Loucy (cell line): ENCODE measurements around the gene PSD2.

Source experiments
- H2AFZ ChIP-seq: fragments of 200-600 bp; sonication (generic); 2 replicates; pipeline ENCODE4 v1.6.0; 2016; ENCODE audit warnings: antibody characterized with exemption, mild to moderate bottlenecking, low read length, moderate library complexity
- H3F3A ChIP-seq: fragments of 200-600 bp; 2 replicates; pipeline ENCODE4 v1.6.0; 2016; ENCODE audit warnings: antibody characterized with exemption, low read depth, mild to moderate bottlenecking
- H3K27me3 ChIP-seq: fragments of 200-600 bp; sonication (generic); 2 replicates; pipeline ENCODE4 v1.6.1; 2014; ENCODE audit warnings: low read length, mild to moderate bottlenecking; ENCODE audit not compliant: insufficient read depth, poor library complexity, severe bottlenecking
- H3K36me3 ChIP-seq: fragments of 200-600 bp; sonication (generic); 2 replicates; pipeline ENCODE4 v1.6.1; 2016; ENCODE audit warnings: low read length; ENCODE audit not compliant: insufficient read depth
- H3K4me1 ChIP-seq: fragments of 200-600 bp; sonication (generic); 2 replicates; pipeline ENCODE4 v1.5.1; 2014; ENCODE audit warnings: low read length, mild to moderate bottlenecking; ENCODE audit not compliant: insufficient read depth, poor library complexity, severe bottlenecking
- H3K4me2 ChIP-seq: fragments of 200-600 bp; sonication (generic); 2 replicates; pipeline ENCODE4 v1.6.0; 2014; ENCODE audit warnings: antibody characterized with exemption, low read length, low read depth, mild to moderate bottlenecking; ENCODE audit not compliant: poor library complexity, severe bottlenecking
- H3K4me3 ChIP-seq: fragments of 200-600 bp; sonication (generic); 2 replicates; pipeline ENCODE4 v1.5.1; 2014; ENCODE audit warnings: low read length, mild to moderate bottlenecking, mixed read lengths; ENCODE audit not compliant: poor library complexity, severe bottlenecking
- H3K79me2 ChIP-seq: fragments of 200-600 bp; sonication (generic); 2 replicates; pipeline ENCODE4 v1.6.1; 2014; ENCODE audit warnings: low read length; ENCODE audit not compliant: insufficient read depth
- H3K9ac ChIP-seq: fragments of 200-600 bp; sonication (generic); 2 replicates; pipeline ENCODE4 v1.6.0; 2014; ENCODE audit warnings: mild to moderate bottlenecking, low read depth, low read length, moderate library complexity; ENCODE audit not compliant: poor library complexity, severe bottlenecking
- H3K9me2 ChIP-seq: fragments of 200-600 bp; sonication (generic); replicated peaks from 2 replicates; pipeline ENCODE4 v1.6.1; 2016; ENCODE audit warnings: low read depth, low read length, mixed read lengths
- H3K9me3 ChIP-seq: fragments of 200-600 bp; sonication (generic); 2 replicates; pipeline ENCODE4 v1.6.1; 2014; ENCODE audit warnings: mild to moderate bottlenecking, antibody characterized with exemption, low read length, low read depth; ENCODE audit not compliant: insufficient read depth
- H4K20me1 ChIP-seq: fragments of 200-600 bp; sonication (generic); 2 replicates; pipeline ENCODE4 v1.6.0; 2014; ENCODE audit warnings: antibody characterized with exemption, low read length, mild to moderate bottlenecking; ENCODE audit not compliant: insufficient read depth, poor library complexity, severe bottlenecking
- CTCF ChIP-seq: fragments of 200-600 bp; sonication (generic); conservative IDR thresholded peaks from 2 replicates; pipeline ENCODE4 v1.5.1; 2014; ENCODE audit warnings: mild to moderate bottlenecking, antibody characterized with exemption, low read length
- EZH2phosphoT487 ChIP-seq: fragments of 200-600 bp; IDR thresholded peaks from 2 replicates; pipeline ENCODE4 v1.6.1; 2018; ENCODE audit warnings: antibody characterized with exemption, mild to moderate bottlenecking, moderate library complexity, borderline replicate concordance

Gene PSD2

GRCh38 chr5:139836469-139837208 lies 41.0 kb downstream of the PSD2 start:
- no peak overlapping the region for H3K4me3 ChIP-seq
- H3K4me1 ChIP-seq, result no peaks in the 10 kb centered on the region
- TF ChIP-seq CTCF (no peak), EZH2phosphoT487 (no peak)
- H3K9ac ChIP-seq, result no peak overlapping the region
- H3K4me2 ChIP-seq, result no peak overlapping the region
- no peaks in the 10 kb centered on the region for H3F3A ChIP-seq
- H3K27me3 ChIP-seq, result no peaks in the 10 kb centered on the region
- no peaks in the 10 kb centered on the region for H3K9me3 ChIP-seq
- H3K9me2 ChIP-seq, result no peaks in the 10 kb centered on the region
- H3K79me2 ChIP-seq, result no peaks in the 10 kb centered on the region
- no peak overlapping the region for H2AFZ ChIP-seq
- no peaks in the 10 kb centered on the region for H4K20me1 ChIP-seq
- H3K36me3 ChIP-seq, result no peaks in the 10 kb centered on the region

GRCh38 chr5:139837711-139838380 lies 42.2 kb downstream of the PSD2 start:
- H3K79me2 ChIP-seq, result no peaks in the 10 kb centered on the region
- H4K20me1 ChIP-seq, result no peaks in the 10 kb centered on the region
- no peaks in the 10 kb centered on the region for H3K9me2 ChIP-seq
- no peaks in the 10 kb centered on the region for H3K27me3 ChIP-seq
- no peak overlapping the region for H3K4me3 ChIP-seq
- H3K9me3 ChIP-seq, result no peaks in the 10 kb centered on the region
- H2AFZ ChIP-seq, result no peak overlapping the region
- no peaks in the 10 kb centered on the region for H3K4me1 ChIP-seq
- H3K4me2 ChIP-seq, result no peak overlapping the region
- no peak overlapping the region for H3K9ac ChIP-seq
- TF ChIP-seq CTCF (no peak), EZH2phosphoT487 (no peak)
- H3F3A ChIP-seq, result no peaks in the 10 kb centered on the region
- no peaks in the 10 kb centered on the region for H3K36me3 ChIP-seq

- Histone ChIP-seq H4K20me1 (no peaks in the 10 kb centered on the region), H3K4me3 (no peak overlapping the region), H3K4me1 (no peaks in the 10 kb centered on the region), H3K36me3 (no peaks in the 10 kb centered on the region), H3K27me3 (no peaks in the 10 kb centered on the region), H3K9me2 (no peaks in the 10 kb centered on the region), H3K9me3 (no peaks in the 10 kb centered on the region), H3K4me2 (no peak overlapping the region), H3K9ac (no peak overlapping the region), H3F3A (no peaks in the 10 kb centered on the region), H3K79me2 (no peaks in the 10 kb centered on the region), H2AFZ (no peak overlapping the region)
- no peak for TF ChIP-seq CTCF
Observed at GRCh38 chr5:139838381-139839197, 43.0 kb downstream of the PSD2 start.
